PC-3 (cell line): ENCODE results near the gene WEE2.

Experiments
- EZH2 ChIP-seq: fragments of 300-600 bp; sonication (generic); IDR thresholded peaks from one replicate; pipeline ENCODE4 v1.6.1; 2017; ENCODE audit warnings: antibody characterized with exemption, mild to moderate bottlenecking, low read length; ENCODE audit not compliant: unreplicated experiment
- EZH2phosphoT487 ChIP-seq: fragments of 300-600 bp; sonication (generic); IDR thresholded peaks from 2 replicates; pipeline ENCODE4 v1.6.1; 2018; ENCODE audit warnings: mild to moderate bottlenecking, antibody characterized with exemption, low read length, borderline replicate concordance
- TF ChIP-seq, protein P1 (sequence below): fragments of 300-600 bp; sonication (generic); conservative IDR thresholded peaks from 2 replicates; pipeline ENCODE4 v1.5.1; 2017; ENCODE audit warnings: antibody characterized with exemption, low read depth, mild to moderate bottlenecking, low read length

DNA sequence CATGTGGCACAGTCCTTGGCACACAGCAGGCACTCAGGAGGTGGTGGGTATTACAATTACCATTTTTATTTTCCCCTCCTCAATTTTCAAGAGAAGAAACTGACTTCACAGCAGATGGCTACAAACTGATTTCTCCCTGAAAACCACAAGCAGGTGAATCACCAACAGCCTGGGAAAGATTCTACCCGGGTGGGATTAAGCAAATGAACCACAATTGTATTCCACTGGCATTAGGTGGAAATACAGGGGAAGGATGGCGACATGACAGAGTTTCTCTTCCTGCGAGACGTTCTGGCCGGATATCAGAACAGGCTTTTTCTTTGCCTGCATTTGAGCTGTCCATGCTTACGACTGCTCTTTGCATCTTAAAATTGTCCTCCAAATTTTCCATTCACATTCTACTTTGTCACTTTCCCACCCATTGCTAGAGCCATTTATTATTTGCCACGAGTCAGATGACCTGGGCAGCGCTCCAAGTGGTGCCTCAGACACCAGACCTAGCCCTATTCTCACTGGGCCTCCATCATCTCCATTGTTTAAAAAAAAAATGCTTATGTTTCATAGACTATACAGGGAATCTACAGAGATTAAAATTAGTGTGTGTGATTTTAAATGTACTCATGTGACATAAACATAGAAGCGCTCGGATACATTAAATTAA is 10.8 kb upstream of the WEE2 start:
- TF ChIP-seq, protein P1, sequence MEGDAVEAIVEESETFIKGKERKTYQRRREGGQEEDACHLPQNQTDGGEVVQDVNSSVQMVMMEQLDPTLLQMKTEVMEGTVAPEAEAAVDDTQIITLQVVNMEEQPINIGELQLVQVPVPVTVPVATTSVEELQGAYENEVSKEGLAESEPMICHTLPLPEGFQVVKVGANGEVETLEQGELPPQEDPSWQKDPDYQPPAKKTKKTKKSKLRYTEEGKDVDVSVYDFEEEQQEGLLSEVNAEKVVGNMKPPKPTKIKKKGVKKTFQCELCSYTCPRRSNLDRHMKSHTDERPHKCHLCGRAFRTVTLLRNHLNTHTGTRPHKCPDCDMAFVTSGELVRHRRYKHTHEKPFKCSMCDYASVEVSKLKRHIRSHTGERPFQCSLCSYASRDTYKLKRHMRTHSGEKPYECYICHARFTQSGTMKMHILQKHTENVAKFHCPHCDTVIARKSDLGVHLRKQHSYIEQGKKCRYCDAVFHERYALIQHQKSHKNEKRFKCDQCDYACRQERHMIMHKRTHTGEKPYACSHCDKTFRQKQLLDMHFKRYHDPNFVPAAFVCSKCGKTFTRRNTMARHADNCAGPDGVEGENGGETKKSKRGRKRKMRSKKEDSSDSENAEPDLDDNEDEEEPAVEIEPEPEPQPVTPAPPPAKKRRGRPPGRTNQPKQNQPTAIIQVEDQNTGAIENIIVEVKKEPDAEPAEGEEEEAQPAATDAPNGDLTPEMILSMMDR, result no peak
- TF ChIP-seq EZH2 (no peak), EZH2phosphoT487 (no peak)
